ENCODE measurements around the gene CDCA5.

The CDCA5 gene

GRCh38 chr11:65117206-65118096 is 33.6 kb upstream of the CDCA5 start, which contains the start of gene ZNHIT2:
TSS of gene ZNHIT2 (minus strand) at chr11:65117701. CDS start at chr11:65117653, 48 bp downstream.
- Histone ChIP-seq H3K9me3 (ENCODE audit: insufficient read depth, low read depth, low read length) (no peaks in the 10 kb centered on the region), H3K27me3 (ENCODE audit: insufficient read depth, low read length) (no peaks in the 10 kb centered on the region), H3K4me3 (ENCODE audit: low read length) (peak within 1 kb of the TSS; percentile 83), H3K36me3 (ENCODE audit: insufficient read depth, low read depth, low read length) (peaks cover 41% of the 10 kb centered on the region), H3K9ac (ENCODE audit: low read depth, low read length) (peak within 1 kb of the TSS; percentile 92), H3K27ac (ENCODE audit: low read length) (no peak within 1 kb of the TSS), H3K4me1 (ENCODE audit: insufficient read depth, low read length) (peaks cover 7% of the 10 kb centered on the region; the same call in 1 of the 2 replicates)

GRCh38 chr11:65116370-65117205 is 32.7 kb upstream of the CDCA5 start:
- no peak overlapping the region for H3K27ac ChIP-seq (ENCODE audit: low read length)
- H3K9ac ChIP-seq (ENCODE audit: low read depth, low read length), result peak overlapping the region; percentile 92
- peaks cover 7% of the 10 kb centered on the region; the same call in 1 of the 2 replicates for H3K4me1 ChIP-seq (ENCODE audit: insufficient read depth, low read length)
- peaks cover 41% of the 10 kb centered on the region for H3K36me3 ChIP-seq (ENCODE audit: insufficient read depth, low read depth, low read length)
- no peaks in the 10 kb centered on the region for H3K9me3 ChIP-seq (ENCODE audit: insufficient read depth, low read depth, low read length)
- peak overlapping the region; percentile 83 for H3K4me3 ChIP-seq (ENCODE audit: low read length)
- no peaks in the 10 kb centered on the region for H3K27me3 ChIP-seq (ENCODE audit: insufficient read depth, low read length)

- no peaks in the 10 kb centered on the region for H3K27me3 ChIP-seq (ENCODE audit: insufficient read depth, low read length)
- peaks cover 5% of the 10 kb centered on the region; the same call in 1 of the 2 replicates for H3K4me1 ChIP-seq (ENCODE audit: insufficient read depth, low read length)
- H3K36me3 ChIP-seq (ENCODE audit: insufficient read depth, low read depth, low read length), result peaks cover 33% of the 10 kb centered on the region
Observed at GRCh38 chr11:65115361-65116082, 31.7 kb upstream of the CDCA5 start.

GRCh38 chr11:65114538-65115171 is 30.8 kb upstream of the CDCA5 start:
- Histone ChIP-seq H3K27ac (ENCODE audit: low read length) (no peak overlapping the region), H3K27me3 (ENCODE audit: insufficient read depth, low read length) (no peaks in the 10 kb centered on the region), H3K9ac (ENCODE audit: low read depth, low read length) (no peak overlapping the region), H3K36me3 (ENCODE audit: insufficient read depth, low read depth, low read length) (peaks cover 24% of the 10 kb centered on the region), H3K9me3 (ENCODE audit: insufficient read depth, low read depth, low read length) (no peaks in the 10 kb centered on the region), H3K4me3 (ENCODE audit: low read length) (no peak overlapping the region), H3K4me1 (ENCODE audit: insufficient read depth, low read length) (peaks cover 5% of the 10 kb centered on the region; the same call in 1 of the 2 replicates)

More at GRCh38 chr11:65115361-65116082, 31.7 kb upstream of the CDCA5 start:
- H3K4me3 ChIP-seq (ENCODE audit: low read length), result no peak overlapping the region
- no peak overlapping the region for H3K9ac ChIP-seq (ENCODE audit: low read depth, low read length)
- no peak overlapping the region for H3K27ac ChIP-seq (ENCODE audit: low read length)
- H3K9me3 ChIP-seq (ENCODE audit: insufficient read depth, low read depth, low read length), result no peaks in the 10 kb centered on the region

- Histone ChIP-seq H3K4me3 (ENCODE audit: low read length) (no peak overlapping the region), H3K36me3 (ENCODE audit: insufficient read depth, low read depth, low read length) (peaks cover 22% of the 10 kb centered on the region), H3K9me3 (ENCODE audit: insufficient read depth, low read depth, low read length) (no peaks in the 10 kb centered on the region), H3K9ac (ENCODE audit: low read depth, low read length) (peak overlapping the region; percentile 95; the same call in 1 of the 2 replicates), H3K27ac (ENCODE audit: low read length) (no peak overlapping the region), H3K27me3 (ENCODE audit: insufficient read depth, low read length) (no peaks in the 10 kb centered on the region), H3K4me1 (ENCODE audit: insufficient read depth, low read length) (peaks cover 5% of the 10 kb centered on the region; the same call in 1 of the 2 replicates)
Observed at GRCh38 chr11:65113839-65114238, 30.0 kb upstream of the CDCA5 start.

- H3K4me3 ChIP-seq (ENCODE audit: low read length), result peak overlapping the region; percentile 93
- H3K9me3 ChIP-seq (ENCODE audit: insufficient read depth, low read depth, low read length), result no peaks in the 10 kb centered on the region
- peaks cover 5% of the 10 kb centered on the region; the same call in 1 of the 2 replicates for H3K4me1 ChIP-seq (ENCODE audit: insufficient read depth, low read length)
- H3K27me3 ChIP-seq (ENCODE audit: insufficient read depth, low read length), result no peaks in the 10 kb centered on the region
- peak overlapping the region; percentile 95; the same call in 1 of the 2 replicates for H3K9ac ChIP-seq (ENCODE audit: low read depth, low read length)
- no peak overlapping the region for H3K27ac ChIP-seq (ENCODE audit: low read length)
- peaks cover 21% of the 10 kb centered on the region for H3K36me3 ChIP-seq (ENCODE audit: insufficient read depth, low read depth, low read length)
Observed at GRCh38 chr11:65113361-65113756, 29.5 kb upstream of the CDCA5 start.

- Histone ChIP-seq H3K9ac (ENCODE audit: low read depth, low read length) (peak overlapping the region; percentile 95), H3K9me3 (ENCODE audit: insufficient read depth, low read depth, low read length) (no peaks in the 10 kb centered on the region), H3K27ac (ENCODE audit: low read length) (no peak overlapping the region), H3K27me3 (ENCODE audit: insufficient read depth, low read length) (no peaks in the 10 kb centered on the region), H3K4me3 (ENCODE audit: low read length) (peak overlapping the region; percentile 93), H3K4me1 (ENCODE audit: insufficient read depth, low read length) (peaks cover 5% of the 10 kb centered on the region; the same call in 1 of the 2 replicates), H3K36me3 (ENCODE audit: insufficient read depth, low read depth, low read length) (peaks cover 19% of the 10 kb centered on the region)
Observed at GRCh38 chr11:65112546-65113360, 28.9 kb upstream of the CDCA5 start.

- Histone ChIP-seq H3K9ac (ENCODE audit: low read depth, low read length) (peak within 1 kb of the TSS; percentile 95; the same call in 1 of the 2 replicates), H3K27ac (ENCODE audit: low read length) (peak within 1 kb of the TSS; percentile 33), H3K4me1 (ENCODE audit: insufficient read depth, low read length) (peaks cover 5% of the 10 kb centered on the region; the same call in 1 of the 2 replicates), H3K9me3 (ENCODE audit: insufficient read depth, low read depth, low read length) (no peaks in the 10 kb centered on the region), H3K4me3 (ENCODE audit: low read length) (peak within 1 kb of the TSS; percentile 93), H3K27me3 (ENCODE audit: insufficient read depth, low read length) (no peaks in the 10 kb centered on the region), H3K36me3 (ENCODE audit: insufficient read depth, low read depth, low read length) (peaks cover 21% of the 10 kb centered on the region)
Observed at GRCh38 chr11:65111744-65112545, 28.1 kb upstream of the CDCA5 start, which contains the start of gene TM7SF2. TSS of gene TM7SF2 (plus strand) at chr11:65111872. CDS start at chr11:65112016, 144 bp downstream.

- Histone ChIP-seq H3K9ac (ENCODE audit: low read depth, low read length) (no peak overlapping the region), H3K27ac (ENCODE audit: low read length) (no peak overlapping the region), H3K4me3 (ENCODE audit: low read length) (peak overlapping the region; percentile 41; the same call in 1 of the 2 replicates), H3K4me1 (ENCODE audit: insufficient read depth, low read length) (peaks cover 5% of the 10 kb centered on the region; the same call in 1 of the 2 replicates), H3K27me3 (ENCODE audit: insufficient read depth, low read length) (no peaks in the 10 kb centered on the region), H3K9me3 (ENCODE audit: insufficient read depth, low read depth, low read length) (no peaks in the 10 kb centered on the region), H3K36me3 (ENCODE audit: insufficient read depth, low read depth, low read length) (peaks cover 21% of the 10 kb centered on the region)
Observed at GRCh38 chr11:65111159-65111743, 27.4 kb upstream of the CDCA5 start.

Data from iPS-20b (cell line).